IMR-90 (cell line): Measurements from ENCODE around the gene PARVB. TPM values are rescaled to one million over a fixed set of nuclear protein-coding genes. Genes with fewer than 3 reads are reported as not detected.

Source experiments
- ATAC-seq: fragments of 200-7000 bp; cut with Tn5 transposase; 2 replicates; pipeline ENCODE4 v1.9.1; 2020; ENCODE audit warnings: low read depth, mild to moderate bottlenecking, moderate library complexity
- BruUV-seq: library from RNA; stranded (reverse); fragments of 400-500 nt; replicated peaks from 2 replicates; lab custom pipeline; 2021; lab: Mats Ljungman, UMichigan
- CTCF ChIA-PET: fragments of 300-600 bp; formaldehyde crosslinking; extraction: SDS; loops from one replicate; lab custom pipeline; 2021; ENCODE audit warnings: antibody characterized with exemption; lab: Yijun Ruan, JAX
- POLR2A ChIA-PET: fragments of 300-600 bp; sonication (Branson Sonifier 250); formaldehyde crosslinking; loops from one replicate; lab custom pipeline; 2022; ENCODE audit warnings: antibody characterized with exemption; ENCODE audit not compliant: unreplicated experiment; lab: Charles Lee
- DNase-seq: peaks from one replicate; pipeline ENCODE4 v3.0.0; 2013
- H2AFZ ChIP-seq: replicated peaks from 2 replicates; pipeline ENCODE3; 2013; ENCODE audit warnings: low read length, mild to moderate bottlenecking; ENCODE audit not compliant: poor library complexity
- H2AK5ac ChIP-seq: 2 replicates; pipeline ENCODE4 v1.6.1; 2013; ENCODE audit warnings: low read depth, low read length, inconsistent platforms
- H2AK9ac ChIP-seq: replicated peaks from 2 replicates; pipeline ENCODE3; 2013; ENCODE audit warnings: mild to moderate bottlenecking, low read depth, low read length, moderate library complexity; ENCODE audit not compliant: poor library complexity
- H2BK120ac ChIP-seq: 2 replicates; pipeline ENCODE4 v1.6.1; 2013; ENCODE audit warnings: low read depth, low read length, inconsistent platforms
- H2BK15ac ChIP-seq: 3 replicates; pipeline ENCODE4 v1.6.1; 2013; ENCODE audit warnings: low read depth, low read length, inconsistent platforms
- H2BK20ac ChIP-seq: 2 replicates; pipeline ENCODE4 v1.6.1; 2013; ENCODE audit warnings: low read depth, mild to moderate bottlenecking, inconsistent platforms, low read length, moderate library complexity
- H2BK5ac ChIP-seq: 2 replicates; pipeline ENCODE4 v1.6.1; 2013; ENCODE audit warnings: mild to moderate bottlenecking, low read depth, low read length, inconsistent platforms; ENCODE audit not compliant: poor library complexity, severe bottlenecking
- H3K14ac ChIP-seq: replicated peaks from 2 replicates; pipeline ENCODE4 v1.6.1; 2013; ENCODE audit warnings: low read depth, low read length, inconsistent platforms
- H3K18ac ChIP-seq: 2 replicates; pipeline ENCODE4 v1.6.1; 2013; ENCODE audit warnings: low read depth, low read length, control low read depth
- H3K23ac ChIP-seq: 2 replicates; pipeline ENCODE4 v1.6.1; 2013; ENCODE audit warnings: low read depth, low read length, inconsistent platforms
- H3K27ac ChIP-seq: 2 replicates; pipeline ENCODE4 v1.5.1; 2013; ENCODE audit warnings: mild to moderate bottlenecking, control low read depth, low read length; ENCODE audit not compliant: insufficient read depth
- H3K27me3 ChIP-seq: 2 replicates; pipeline ENCODE4 v1.6.1; 2013; ENCODE audit warnings: low read length; ENCODE audit not compliant: control insufficient read depth, insufficient read depth
- H3K36me3 ChIP-seq: 2 replicates; pipeline ENCODE4 v1.6.1; 2013; ENCODE audit warnings: low read length, mixed read lengths; ENCODE audit not compliant: control insufficient read depth, insufficient read depth
- H3K4ac ChIP-seq: 2 replicates; pipeline ENCODE4 v1.6.1; 2013; ENCODE audit warnings: low read depth, low read length, inconsistent platforms
- H3K4me1 ChIP-seq: 2 replicates; pipeline ENCODE4 v1.6.1; 2013; ENCODE audit warnings: low read length, mixed read lengths; ENCODE audit not compliant: control insufficient read depth, insufficient read depth
- H3K4me2 ChIP-seq: 2 replicates; pipeline ENCODE4 v1.6.1; 2013; ENCODE audit warnings: low read depth, mild to moderate bottlenecking, control low read depth, low read length, moderate library complexity
- H3K4me3 ChIP-seq: 2 replicates; pipeline ENCODE4 v1.5.1; 2013; ENCODE audit warnings: low read depth, mild to moderate bottlenecking, control low read depth, low read length, moderate library complexity; ENCODE audit not compliant: insufficient read depth
- H3K56ac ChIP-seq: 2 replicates; pipeline ENCODE4 v1.6.1; 2013; ENCODE audit warnings: low read length, inconsistent platforms; ENCODE audit not compliant: insufficient read depth; ENCODE audit errors: extremely low read depth
- H3K79me1 ChIP-seq, 2 experiments: 2 replicates each; pipeline ENCODE4 v1.6.1; 2013; ENCODE audit warnings: low read length in 2 of 2, inconsistent platforms in 1 of 2, low read depth in 1 of 2
- H3K9ac ChIP-seq: 2 replicates; pipeline ENCODE4 v1.6.1; 2013; ENCODE audit warnings: low read depth, low read length, control low read depth
- H3K9me1 ChIP-seq: 2 replicates; pipeline ENCODE4 v1.6.1; 2013; ENCODE audit warnings: low read length, inconsistent platforms; ENCODE audit not compliant: insufficient read depth
- H3K9me3 ChIP-seq: 2 replicates; pipeline ENCODE4 v1.6.1; 2013; ENCODE audit warnings: low read length; ENCODE audit not compliant: control insufficient read depth, insufficient read depth
- H4K20me1 ChIP-seq: 2 replicates; pipeline ENCODE4 v1.6.1; 2013; ENCODE audit warnings: low read length, inconsistent platforms; ENCODE audit not compliant: insufficient read depth
- H4K5ac ChIP-seq: 2 replicates; pipeline ENCODE4 v1.6.1; 2013; ENCODE audit warnings: mild to moderate bottlenecking, low read depth, low read length, control low read depth
- H4K8ac ChIP-seq, 2 experiments: 2 replicates each; pipeline ENCODE4 v1.6.1; 2013; ENCODE audit warnings: low read depth in 2 of 2, low read length in 2 of 2, control low read depth in 1 of 2, inconsistent platforms in 1 of 2
- H4K91ac ChIP-seq: 2 replicates; pipeline ENCODE4 v1.6.1; 2013; ENCODE audit warnings: low read depth, low read length, inconsistent platforms; ENCODE audit not compliant: insufficient read depth
- CEBPB ChIP-seq: IDR thresholded peaks from 2 replicates; pipeline ENCODE4 v1.6.1; 2012; ENCODE audit warnings: low read depth, low read length, improper control_type of control experiment
- FOS ChIP-seq: fragments of 150-350 bp; IDR thresholded peaks from 2 replicates; pipeline ENCODE4 v1.6.1; 2016; ENCODE audit warnings: low read depth, low read length
- MAZ ChIP-seq: IDR thresholded peaks from 2 replicates; pipeline ENCODE4 v1.6.1; 2012; ENCODE audit warnings: low read depth, mild to moderate bottlenecking, low read length, improper control_type of control experiment, moderate library complexity, borderline replicate concordance
- MXI1 ChIP-seq: IDR thresholded peaks from 2 replicates; pipeline ENCODE4 v1.6.1; 2012; ENCODE audit warnings: low read depth, mild to moderate bottlenecking, low read length, moderate library complexity, borderline replicate concordance
- NFE2L2 ChIP-seq: fragments of 150-350 bp; IDR thresholded peaks from 2 replicates; pipeline ENCODE4 v1.6.1; 2016; ENCODE audit warnings: low read depth, mild to moderate bottlenecking, low read length
- RAD21 ChIP-seq: IDR thresholded peaks from 2 replicates; pipeline ENCODE4 v1.6.1; 2012; ENCODE audit warnings: low read length, improper control_type of control experiment
- SMC3 ChIP-seq: fragments of 150-350 bp; IDR thresholded peaks from 2 replicates; pipeline ENCODE4 v1.6.1; 2016; ENCODE audit warnings: low read depth, mild to moderate bottlenecking, antibody characterized with exemption, low read length, moderate library complexity
- WGBS, 2 experiments: methylation state at CpG; one replicate each; pipeline versions ENCODE4 v1.1.5 to v1.1.7; 2013; ENCODE audit warnings: missing lambda C conversion rate in 2 of 2; ENCODE audit not compliant: insufficient read length in 1 of 2; ENCODE audit errors: extremely low coverage in 2 of 2; 5-methylcytosine and 5-hydroxymethylcytosine counted together
- dilution Hi-C: fragments of 300-500 bp; cut with HindIII; formaldehyde crosslinking; loops from one replicate; pipeline ENCODE4 v1.14.3; 2018; ENCODE audit warnings: low sequenced_read_pairs; ENCODE audit not compliant: unreplicated experiment
- in situ Hi-C: fragments of 300-500 bp; cut with MboI; formaldehyde crosslinking; loops from 3 replicates; pipeline ENCODE4 v1.14.3; 2019; ENCODE audit warnings: low sequenced_read_pairs, inconsistent platforms, mixed read lengths
- intact Hi-C: fragments of 100-400 bp; cut with micrococcal nuclease; formaldehyde crosslinking; loops from 2 replicates; pipeline ENCODE4 v1.10.0; 2022
- polyA plus RNA-seq, 3 experiments: library from polyadenylated mRNA; depleted of rRNA; stranded (reverse); fragments of >200 nt; gene quantifications; 2 replicates each; pipeline ENCODE4 v1.2.3, GENCODE V29; 2012; ENCODE audit warnings: low replicate concordance in 1 of 3
- total RNA-seq: library from RNA; depleted of rRNA; stranded (reverse); fragments of >200 nt; gene quantifications from 2 replicates; pipeline ENCODE4 v1.2.3, GENCODE V29; 2012
- TF ChIP-seq, protein P1 (sequence below): conservative IDR thresholded peaks from 2 replicates; pipeline ENCODE4 v1.5.1; 2012; ENCODE audit warnings: mild to moderate bottlenecking, low read depth, low read length, improper control_type of control experiment
- TF ChIP-seq, protein P2 (sequence below): fragments of 150-350 bp; IDR thresholded peaks from 2 replicates; pipeline ENCODE4 v1.6.1; 2017; ENCODE audit warnings: mild to moderate bottlenecking, antibody characterized with exemption, low read length, low read depth

The PARVB gene
- total and polyA plus RNA-seq, 2 of the 4 experiments (the other 2 are of a cell fraction), result 44.3 to 53.9 TPM

DNA sequence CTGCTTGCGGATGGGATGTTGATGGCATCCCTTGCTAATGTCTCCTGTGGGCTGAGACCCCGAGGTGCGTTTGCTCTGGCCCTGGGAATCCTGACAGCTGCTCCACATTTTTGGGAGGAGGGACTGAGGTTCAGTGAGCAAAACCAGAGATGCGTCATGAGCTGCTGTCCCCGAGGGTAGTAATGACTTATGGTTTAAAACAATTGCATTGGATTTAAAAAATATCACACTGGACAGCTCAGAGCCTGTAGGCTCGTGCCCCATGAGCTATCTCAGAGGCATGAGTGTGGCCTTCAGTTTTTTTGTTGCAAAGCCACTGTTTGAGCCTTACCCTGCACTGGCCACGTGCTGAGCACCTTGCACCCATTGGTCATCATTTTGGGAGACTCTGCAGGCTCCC is 135.7 kb downstream of the PARVB start:
- Histone ChIP-seq H3K14ac (no peak overlapping the region), H3K9ac (no peak overlapping the region), H3K56ac (no peak overlapping the region), H3K18ac (no peak overlapping the region), H2BK120ac (no peak overlapping the region), H3K4me2 (no peak overlapping the region), H2BK20ac (no peak overlapping the region), H3K9me3 (no peaks in the 10 kb centered on the region), H3K23ac (no peak overlapping the region), H3K4me1 (peaks cover 2% of the 10 kb centered on the region; the same call in 1 of the 2 replicates), H3K27ac (no peak overlapping the region), H2AK5ac (no peak overlapping the region), H4K8ac (no peak overlapping the region), H3K79me1 (no peaks in the 10 kb centered on the region), H2AK9ac (no peak overlapping the region), H3K4me3 (no peak overlapping the region), H4K91ac (no peak overlapping the region), H3K36me3 (no peaks in the 10 kb centered on the region; the same call in 1 of the 2 replicates), H2BK15ac (no peak overlapping the region), H3K9me1 (peaks cover 2% of the 10 kb centered on the region), H3K27me3 (no peaks in the 10 kb centered on the region), H3K4ac (no peak overlapping the region), H4K20me1 (no peaks in the 10 kb centered on the region), H2BK5ac (no peak overlapping the region), H2AFZ (no peak overlapping the region), H4K5ac (no peak overlapping the region)
- DNase-seq, result no peak
- no peak for ATAC-seq
- POLR2A ChIA-PET, result no interaction called here
- no peak for TF ChIP-seq MXI1
- no peak for TF ChIP-seq RAD21
- TF ChIP-seq, protein P1, sequence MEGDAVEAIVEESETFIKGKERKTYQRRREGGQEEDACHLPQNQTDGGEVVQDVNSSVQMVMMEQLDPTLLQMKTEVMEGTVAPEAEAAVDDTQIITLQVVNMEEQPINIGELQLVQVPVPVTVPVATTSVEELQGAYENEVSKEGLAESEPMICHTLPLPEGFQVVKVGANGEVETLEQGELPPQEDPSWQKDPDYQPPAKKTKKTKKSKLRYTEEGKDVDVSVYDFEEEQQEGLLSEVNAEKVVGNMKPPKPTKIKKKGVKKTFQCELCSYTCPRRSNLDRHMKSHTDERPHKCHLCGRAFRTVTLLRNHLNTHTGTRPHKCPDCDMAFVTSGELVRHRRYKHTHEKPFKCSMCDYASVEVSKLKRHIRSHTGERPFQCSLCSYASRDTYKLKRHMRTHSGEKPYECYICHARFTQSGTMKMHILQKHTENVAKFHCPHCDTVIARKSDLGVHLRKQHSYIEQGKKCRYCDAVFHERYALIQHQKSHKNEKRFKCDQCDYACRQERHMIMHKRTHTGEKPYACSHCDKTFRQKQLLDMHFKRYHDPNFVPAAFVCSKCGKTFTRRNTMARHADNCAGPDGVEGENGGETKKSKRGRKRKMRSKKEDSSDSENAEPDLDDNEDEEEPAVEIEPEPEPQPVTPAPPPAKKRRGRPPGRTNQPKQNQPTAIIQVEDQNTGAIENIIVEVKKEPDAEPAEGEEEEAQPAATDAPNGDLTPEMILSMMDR, result no peak
- no peak for TF ChIP-seq SMC3
- TF ChIP-seq NFE2L2, result no peak
- TF ChIP-seq, protein P2, sequence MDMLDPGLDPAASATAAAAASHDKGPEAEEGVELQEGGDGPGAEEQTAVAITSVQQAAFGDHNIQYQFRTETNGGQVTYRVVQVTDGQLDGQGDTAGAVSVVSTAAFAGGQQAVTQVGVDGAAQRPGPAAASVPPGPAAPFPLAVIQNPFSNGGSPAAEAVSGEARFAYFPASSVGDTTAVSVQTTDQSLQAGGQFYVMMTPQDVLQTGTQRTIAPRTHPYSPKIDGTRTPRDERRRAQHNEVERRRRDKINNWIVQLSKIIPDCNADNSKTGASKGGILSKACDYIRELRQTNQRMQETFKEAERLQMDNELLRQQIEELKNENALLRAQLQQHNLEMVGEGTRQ, result no peak
- no peak for TF ChIP-seq FOS
- no peak for TF ChIP-seq MAZ
- TF ChIP-seq CEBPB, result no peak
- no TSS peak for BruUV-seq
- dilution Hi-C loops (no loop called here), intact Hi-C loops (no loop called here), in situ Hi-C loops (no loop called here)
- CTCF ChIA-PET, result no interaction called here
- WGBS, 2 experiments, result 79% methylated on average over 3 of the region's 7 CpGs; no CpG with 5 or more reads in 1 of the 2 experiments
